ENCODE results near the gene ACTN4.

DNA sequence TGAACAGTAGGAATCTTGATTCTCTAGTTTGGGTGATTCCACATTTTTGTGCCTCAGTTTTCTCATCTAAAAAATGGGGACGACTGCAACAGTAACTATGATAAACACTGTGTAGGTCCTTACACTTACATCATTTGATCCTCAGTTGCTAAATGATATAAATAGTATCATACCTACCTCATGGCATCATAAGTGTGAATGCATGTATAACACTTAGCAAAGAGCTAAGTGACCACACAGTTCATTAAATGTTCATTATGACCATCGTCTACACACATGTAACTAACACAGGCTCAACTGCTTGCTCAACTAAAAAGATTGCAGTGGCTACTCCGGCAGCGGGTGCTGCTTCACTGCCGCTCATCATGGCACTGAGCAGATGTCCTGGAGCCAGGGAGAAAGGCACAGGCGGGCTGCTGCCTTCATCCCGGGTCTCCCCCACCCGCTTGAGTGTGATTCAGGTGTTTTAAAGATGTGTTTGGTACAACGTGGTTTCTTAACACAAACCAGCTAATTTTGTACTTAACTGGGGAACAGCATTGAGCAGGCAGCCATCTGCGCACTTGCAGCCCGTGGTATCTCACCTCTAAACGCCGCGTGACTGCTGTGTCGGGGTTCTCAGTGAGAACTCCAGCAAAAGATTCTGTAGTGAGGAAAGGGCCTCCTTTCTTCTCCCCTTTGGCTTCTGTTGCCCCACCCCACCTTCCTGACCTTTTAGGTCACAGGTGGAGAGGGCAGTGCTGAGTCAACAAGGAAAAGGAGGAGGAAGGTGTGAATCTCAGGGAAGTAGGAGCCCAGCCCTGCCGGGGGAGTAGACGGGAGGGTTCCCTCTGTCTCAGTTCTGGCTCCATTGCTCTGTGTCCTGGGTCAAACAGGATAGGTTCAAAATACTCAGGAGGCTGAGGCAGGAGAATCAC lies 11.7 kb upstream of the ACTN4 start:
- TF ChIP-seq POLR2A (IDR thresholded peaks at IDR 0.05) = no peak
- TF ChIP-seq, protein P1, sequence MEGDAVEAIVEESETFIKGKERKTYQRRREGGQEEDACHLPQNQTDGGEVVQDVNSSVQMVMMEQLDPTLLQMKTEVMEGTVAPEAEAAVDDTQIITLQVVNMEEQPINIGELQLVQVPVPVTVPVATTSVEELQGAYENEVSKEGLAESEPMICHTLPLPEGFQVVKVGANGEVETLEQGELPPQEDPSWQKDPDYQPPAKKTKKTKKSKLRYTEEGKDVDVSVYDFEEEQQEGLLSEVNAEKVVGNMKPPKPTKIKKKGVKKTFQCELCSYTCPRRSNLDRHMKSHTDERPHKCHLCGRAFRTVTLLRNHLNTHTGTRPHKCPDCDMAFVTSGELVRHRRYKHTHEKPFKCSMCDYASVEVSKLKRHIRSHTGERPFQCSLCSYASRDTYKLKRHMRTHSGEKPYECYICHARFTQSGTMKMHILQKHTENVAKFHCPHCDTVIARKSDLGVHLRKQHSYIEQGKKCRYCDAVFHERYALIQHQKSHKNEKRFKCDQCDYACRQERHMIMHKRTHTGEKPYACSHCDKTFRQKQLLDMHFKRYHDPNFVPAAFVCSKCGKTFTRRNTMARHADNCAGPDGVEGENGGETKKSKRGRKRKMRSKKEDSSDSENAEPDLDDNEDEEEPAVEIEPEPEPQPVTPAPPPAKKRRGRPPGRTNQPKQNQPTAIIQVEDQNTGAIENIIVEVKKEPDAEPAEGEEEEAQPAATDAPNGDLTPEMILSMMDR (IDR thresholded peaks at IDR 0.05) = no peak
